Liver (tissue), 9 donors: ENCODE measurements around the gene TLCD1. TPM values are rescaled to one million over a fixed set of nuclear protein-coding genes. Genes with fewer than 3 reads are reported as not detected.
A peak's percentile ranks its signal among the peaks of the same experiment; 100 is the strongest.

Experiments
- DNase-seq: peaks from one replicate; pipeline ENCODE4 v3.0.0-alpha.2; 2017; ENCODE audit warnings: low spot score
- H3K27ac ChIP-seq, 2 donors: one replicate each; pipeline ENCODE4 v1.7.0; 2013; ENCODE audit warnings: inconsistent platforms in 2 of 2, low read length in 2 of 2, control low read depth in 1 of 2, low read depth in 1 of 2, mild to moderate bottlenecking in 1 of 2
- H3K27me3 ChIP-seq, 4 donors: one replicate each; pipeline versions ENCODE4 v1.6.1 to v1.7.0; 2013; ENCODE audit warnings: low read length in 3 of 4, inconsistent platforms in 1 of 4, mild to moderate bottlenecking in 1 of 4, moderate library complexity in 1 of 4; ENCODE audit not compliant: control insufficient read depth in 4 of 4, insufficient read depth in 4 of 4
- H3K36me3 ChIP-seq, 4 donors: one replicate each; pipeline versions ENCODE4 v1.6.1 to v1.7.0; 2013; ENCODE audit warnings: low read length in 3 of 4, mild to moderate bottlenecking in 3 of 4, low read depth in 1 of 4, moderate library complexity in 1 of 4; ENCODE audit not compliant: control insufficient read depth in 4 of 4, insufficient read depth in 3 of 4
- H3K4me1 ChIP-seq, 4 donors: one replicate each; pipeline versions ENCODE4 v1.6.1 to v1.7.0; 2013; ENCODE audit warnings: low read length in 3 of 4, mild to moderate bottlenecking in 3 of 4, moderate library complexity in 1 of 4; ENCODE audit not compliant: control insufficient read depth in 4 of 4, insufficient read depth in 4 of 4
- H3K4me3 ChIP-seq, 3 donors: one replicate each; pipeline versions ENCODE4 v1.6.1 to v1.7.0; 2013; ENCODE audit warnings: low read length in 3 of 3, control low read depth in 1 of 3, low read depth in 1 of 3, mild to moderate bottlenecking in 1 of 3
- H3K9ac ChIP-seq, 2 donors: one replicate each; pipeline ENCODE4 v1.7.0; 2013; ENCODE audit warnings: low read length in 2 of 2, mild to moderate bottlenecking in 2 of 2, moderate library complexity in 2 of 2, control low read depth in 1 of 2, low read depth in 1 of 2
- H3K9me3 ChIP-seq, 4 donors: one replicate each; pipeline versions ENCODE4 v1.6.1 to v1.7.0; 2013; ENCODE audit warnings: low read length in 3 of 4; ENCODE audit not compliant: control insufficient read depth in 4 of 4
- EGR1 ChIP-seq, 2 donors: IDR thresholded peaks; 2 replicates each; pipeline ENCODE4 v1.6.1; 2016 to 2018; ENCODE audit warnings: antibody characterized with exemption in 2 of 2, low read depth in 2 of 2
- FOXA1 ChIP-seq: IDR thresholded peaks from 2 replicates; pipeline ENCODE4 v1.6.1; 2016; ENCODE audit warnings: antibody characterized with exemption
- FOXA2 ChIP-seq: IDR thresholded peaks from 2 replicates; pipeline ENCODE4 v1.6.1; 2016; ENCODE audit warnings: antibody characterized with exemption
- GABPA ChIP-seq, 2 donors: IDR thresholded peaks in 1 of 2; conservative IDR thresholded peaks in 1 of 2; 2 replicates each; pipeline ENCODE4 v1.6.1; 2016; ENCODE audit warnings: antibody characterized with exemption in 2 of 2, mild to moderate bottlenecking in 1 of 2, moderate library complexity in 1 of 2
- HNF4A ChIP-seq, 2 donors: conservative IDR thresholded peaks; 2 replicates each; pipeline ENCODE4 v1.6.1; 2016; ENCODE audit warnings: antibody characterized with exemption in 2 of 2, mild to moderate bottlenecking in 2 of 2
- HNF4G ChIP-seq: IDR thresholded peaks from 2 replicates; pipeline ENCODE4 v1.6.1; 2016; ENCODE audit warnings: antibody characterized with exemption
- JUND ChIP-seq, 2 donors: IDR thresholded peaks; 2 replicates each; pipeline ENCODE4 v1.6.1; 2016; ENCODE audit warnings: antibody characterized with exemption in 2 of 2
- NR2F2 ChIP-seq: IDR thresholded peaks from 2 replicates; pipeline ENCODE4 v1.6.1; 2016; ENCODE audit warnings: antibody characterized with exemption
- RAD21 ChIP-seq, 2 donors: IDR thresholded peaks; 2 replicates each; pipeline ENCODE4 v1.6.1; 2016; ENCODE audit warnings: antibody characterized with exemption in 2 of 2, mild to moderate bottlenecking in 2 of 2
- RXRA ChIP-seq, 2 donors: IDR thresholded peaks; 2 replicates each; pipeline ENCODE4 v1.6.1; 2017 to 2018; ENCODE audit warnings: antibody characterized with exemption in 2 of 2, mild to moderate bottlenecking in 1 of 2
- SP1 ChIP-seq: IDR thresholded peaks from 2 replicates; pipeline ENCODE4 v1.6.1; 2018; ENCODE audit warnings: antibody characterized with exemption, mild to moderate bottlenecking
- TAF1 ChIP-seq: conservative IDR thresholded peaks from 2 replicates; pipeline ENCODE4 v1.6.1; 2016; ENCODE audit warnings: antibody characterized with exemption, mild to moderate bottlenecking
- YY1 ChIP-seq: IDR thresholded peaks from 2 replicates; pipeline ENCODE4 v1.6.1; 2016; ENCODE audit warnings: antibody characterized with exemption, mild to moderate bottlenecking
- WGBS: extraction: QIAGEN DNeasy Blood & Tissue Kit; methylation state at CpG from one replicate; pipeline ENCODE4 v1.1.7; 2013; 5-methylcytosine and 5-hydroxymethylcytosine counted together
- polyA plus RNA-seq, 2 donors: library from polyadenylated mRNA; stranded (reverse) in 1 of 2; unstranded in 1 of 2; fragments of 200-250 nt in 1 of 2; fragments of >200 nt in 1 of 2; fragmentation: Nextera tagmentation in 1 of 2; extraction: Ambion mirVana in 1 of 2; gene quantifications; one replicate each; pipeline versions ENCODE4 v1.2.1 to v1.2.3, GENCODE V29; 2013 to 2015
- total RNA-seq, 2 donors: library from RNA; depleted of rRNA; stranded (reverse); fragments of >200 nt; gene quantifications; one replicate each; pipeline ENCODE4 v1.2.3, GENCODE V29; 2014
- TF ChIP-seq, protein P1 (sequence below): fragments of 150-350 bp; IDR thresholded peaks from 2 replicates; pipeline ENCODE4 v1.5.1; 2017; ENCODE audit warnings: improper control_type of control experiment, low read depth, low read length; ENCODE audit not compliant: missing input control
- TF ChIP-seq, protein P2 (sequence below): IDR thresholded peaks from 2 replicates; pipeline ENCODE4 v1.6.1; 2016; ENCODE audit warnings: antibody characterized with exemption
- TF ChIP-seq, protein P3 (sequence below): IDR thresholded peaks from 2 replicates; pipeline ENCODE4 v1.6.1; 2016; ENCODE audit warnings: antibody characterized with exemption
- TF ChIP-seq, protein P4 (sequence below): IDR thresholded peaks from 2 replicates; pipeline ENCODE4 v1.6.1; 2016; ENCODE audit warnings: antibody characterized with exemption
- TF ChIP-seq, protein P5 (sequence below): IDR thresholded peaks from 2 replicates; pipeline ENCODE4 v1.6.1; 2016; ENCODE audit warnings: antibody characterized with exemption, mild to moderate bottlenecking
- donor health status: healthy.
- donor health status: healthy.
- donor health status: healthy.
- donor health status: healthy.
- donor health status: healthy.

The TLCD1 gene
- total and polyA plus RNA-seq, 4 donors = 4.4 to 8.8 (median 6.5) TPM

DNA sequence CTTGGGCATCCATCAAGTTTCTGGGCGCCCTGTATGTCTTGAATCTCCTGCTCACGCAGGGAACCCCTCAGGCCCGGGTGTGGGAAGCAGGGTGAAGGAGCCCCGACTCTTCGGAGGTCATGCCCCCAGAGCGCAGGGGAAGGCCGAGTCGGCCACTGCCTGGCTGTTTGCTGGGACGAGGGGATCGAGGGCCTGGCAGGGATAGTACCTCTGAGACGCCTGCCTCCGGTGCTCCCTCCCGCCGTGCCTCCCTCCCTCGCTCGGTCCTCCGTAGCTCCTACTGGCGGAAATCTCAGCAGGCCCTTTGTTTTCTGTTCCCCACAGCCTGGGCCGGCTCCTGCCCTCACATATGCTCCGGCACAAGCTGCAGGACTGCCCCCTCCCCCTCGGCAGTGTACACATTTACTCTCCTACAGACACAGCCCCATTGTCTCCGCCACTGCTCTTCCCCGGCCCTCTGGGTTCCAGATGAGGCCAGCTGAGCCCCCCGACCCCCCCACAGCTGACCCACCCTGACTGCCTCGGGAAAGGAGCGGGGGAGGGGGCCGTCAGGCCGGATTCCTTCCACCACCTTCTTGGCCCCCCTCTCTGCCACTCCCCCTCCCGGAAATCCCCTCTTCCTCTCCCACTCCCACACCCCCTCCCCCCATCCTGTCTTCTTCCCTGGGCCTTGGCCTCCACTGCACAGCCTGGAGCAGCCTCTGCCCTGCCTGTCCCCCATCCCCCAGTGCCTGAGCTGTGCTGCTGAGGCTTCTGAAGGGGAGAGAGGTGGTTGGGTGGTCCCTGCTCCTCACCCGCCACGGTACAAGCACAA, 19.1 kb upstream of the TLCD1 start (continued):
- TF ChIP-seq, protein P1, sequence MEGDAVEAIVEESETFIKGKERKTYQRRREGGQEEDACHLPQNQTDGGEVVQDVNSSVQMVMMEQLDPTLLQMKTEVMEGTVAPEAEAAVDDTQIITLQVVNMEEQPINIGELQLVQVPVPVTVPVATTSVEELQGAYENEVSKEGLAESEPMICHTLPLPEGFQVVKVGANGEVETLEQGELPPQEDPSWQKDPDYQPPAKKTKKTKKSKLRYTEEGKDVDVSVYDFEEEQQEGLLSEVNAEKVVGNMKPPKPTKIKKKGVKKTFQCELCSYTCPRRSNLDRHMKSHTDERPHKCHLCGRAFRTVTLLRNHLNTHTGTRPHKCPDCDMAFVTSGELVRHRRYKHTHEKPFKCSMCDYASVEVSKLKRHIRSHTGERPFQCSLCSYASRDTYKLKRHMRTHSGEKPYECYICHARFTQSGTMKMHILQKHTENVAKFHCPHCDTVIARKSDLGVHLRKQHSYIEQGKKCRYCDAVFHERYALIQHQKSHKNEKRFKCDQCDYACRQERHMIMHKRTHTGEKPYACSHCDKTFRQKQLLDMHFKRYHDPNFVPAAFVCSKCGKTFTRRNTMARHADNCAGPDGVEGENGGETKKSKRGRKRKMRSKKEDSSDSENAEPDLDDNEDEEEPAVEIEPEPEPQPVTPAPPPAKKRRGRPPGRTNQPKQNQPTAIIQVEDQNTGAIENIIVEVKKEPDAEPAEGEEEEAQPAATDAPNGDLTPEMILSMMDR = no peak

DNA sequence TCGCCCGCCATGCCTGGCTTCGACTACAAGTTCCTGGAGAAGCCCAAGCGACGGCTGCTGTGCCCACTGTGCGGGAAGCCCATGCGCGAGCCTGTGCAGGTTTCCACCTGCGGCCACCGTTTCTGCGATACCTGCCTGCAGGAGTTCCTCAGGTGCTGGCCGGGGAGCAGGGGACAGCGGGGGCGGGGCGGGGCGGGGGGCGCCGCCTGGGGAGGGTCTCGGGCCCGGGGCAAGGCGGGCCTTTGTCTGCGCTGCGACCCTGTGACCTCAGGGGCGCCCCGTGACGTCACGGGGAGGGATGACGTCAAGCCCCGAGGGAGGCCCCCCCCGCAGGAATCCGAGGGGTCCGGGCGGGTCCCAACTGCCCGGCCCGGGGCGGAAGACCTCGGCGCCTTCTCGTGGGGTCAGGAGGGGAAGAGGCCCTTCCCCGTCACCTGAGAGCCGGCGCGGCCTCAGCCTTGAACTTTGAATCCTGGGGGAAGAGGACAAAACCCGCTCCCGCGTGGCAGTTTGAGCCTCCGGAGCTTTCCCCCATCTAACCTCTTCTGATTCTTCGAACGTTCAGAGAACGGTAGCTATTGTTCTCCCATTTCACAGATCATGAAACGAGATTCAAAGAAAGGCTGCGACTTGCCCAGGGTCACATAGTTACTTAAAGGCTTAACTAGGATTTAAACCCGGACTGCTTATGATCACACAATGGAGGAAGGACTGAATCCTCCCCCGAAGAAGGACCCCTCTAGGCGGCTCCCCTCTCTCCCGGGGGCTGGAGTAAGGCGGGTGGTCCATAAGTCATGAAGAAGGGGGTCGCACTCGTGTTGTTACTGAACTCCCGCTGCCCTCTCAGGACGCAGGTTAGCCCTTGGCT, 18.3 kb upstream of the TLCD1 start:
- WGBS = 1% methylated on average over 61 of the region's 61 CpGs
- no peaks in the 10 kb centered on the region for H3K27me3 ChIP-seq
- H3K9ac ChIP-seq = peak overlapping the region; percentile 63 to 79
- peaks cover 16 to 45% (median 33%) of the 10 kb centered on the region in 4 donors for H3K4me1 ChIP-seq
- TF ChIP-seq, protein P2, sequence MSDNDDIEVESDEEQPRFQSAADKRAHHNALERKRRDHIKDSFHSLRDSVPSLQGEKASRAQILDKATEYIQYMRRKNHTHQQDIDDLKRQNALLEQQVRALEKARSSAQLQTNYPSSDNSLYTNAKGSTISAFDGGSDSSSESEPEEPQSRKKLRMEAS = no peak
- TF ChIP-seq JUND (IDR thresholded peaks at IDR 0.05) = no peak
- TF ChIP-seq EGR1 (IDR thresholded peaks at IDR 0.05; ENCODE audit: low read depth in 2 of 2) = no peak
- TF ChIP-seq GABPA (IDR thresholded peaks at IDR 0.05 in 1 of 2, conservative IDR thresholded peaks at IDR 0.05 in 1 of 2) = no peak
- no peak for TF ChIP-seq TAF1
- TF ChIP-seq HNF4A (conservative IDR thresholded peaks at IDR 0.05) = peak; percentile 95 to 97
- TF ChIP-seq RXRA (IDR thresholded peaks at IDR 0.05) = peak; percentile 59 to 64
- peak; percentile 49 for TF ChIP-seq SP1
- no peak for TF ChIP-seq RAD21 (IDR thresholded peaks at IDR 0.05)
- no peak for TF ChIP-seq FOXA1
- peak; percentile 30 for TF ChIP-seq NR2F2
- TF ChIP-seq, protein P3, sequence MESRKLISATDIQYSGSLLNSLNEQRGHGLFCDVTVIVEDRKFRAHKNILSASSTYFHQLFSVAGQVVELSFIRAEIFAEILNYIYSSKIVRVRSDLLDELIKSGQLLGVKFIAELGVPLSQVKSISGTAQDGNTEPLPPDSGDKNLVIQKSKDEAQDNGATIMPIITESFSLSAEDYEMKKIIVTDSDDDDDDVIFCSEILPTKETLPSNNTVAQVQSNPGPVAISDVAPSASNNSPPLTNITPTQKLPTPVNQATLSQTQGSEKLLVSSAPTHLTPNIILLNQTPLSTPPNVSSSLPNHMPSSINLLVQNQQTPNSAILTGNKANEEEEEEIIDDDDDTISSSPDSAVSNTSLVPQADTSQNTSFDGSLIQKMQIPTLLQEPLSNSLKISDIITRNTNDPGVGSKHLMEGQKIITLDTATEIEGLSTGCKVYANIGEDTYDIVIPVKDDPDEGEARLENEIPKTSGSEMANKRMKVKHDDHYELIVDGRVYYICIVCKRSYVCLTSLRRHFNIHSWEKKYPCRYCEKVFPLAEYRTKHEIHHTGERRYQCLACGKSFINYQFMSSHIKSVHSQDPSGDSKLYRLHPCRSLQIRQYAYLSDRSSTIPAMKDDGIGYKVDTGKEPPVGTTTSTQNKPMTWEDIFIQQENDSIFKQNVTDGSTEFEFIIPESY = no peak
- no peak for TF ChIP-seq FOXA2
- TF ChIP-seq HNF4G = peak; percentile 65
- TF ChIP-seq, protein P4, sequence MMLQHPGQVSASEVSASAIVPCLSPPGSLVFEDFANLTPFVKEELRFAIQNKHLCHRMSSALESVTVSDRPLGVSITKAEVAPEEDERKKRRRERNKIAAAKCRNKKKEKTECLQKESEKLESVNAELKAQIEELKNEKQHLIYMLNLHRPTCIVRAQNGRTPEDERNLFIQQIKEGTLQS = no peak
- TF ChIP-seq, protein P5, sequence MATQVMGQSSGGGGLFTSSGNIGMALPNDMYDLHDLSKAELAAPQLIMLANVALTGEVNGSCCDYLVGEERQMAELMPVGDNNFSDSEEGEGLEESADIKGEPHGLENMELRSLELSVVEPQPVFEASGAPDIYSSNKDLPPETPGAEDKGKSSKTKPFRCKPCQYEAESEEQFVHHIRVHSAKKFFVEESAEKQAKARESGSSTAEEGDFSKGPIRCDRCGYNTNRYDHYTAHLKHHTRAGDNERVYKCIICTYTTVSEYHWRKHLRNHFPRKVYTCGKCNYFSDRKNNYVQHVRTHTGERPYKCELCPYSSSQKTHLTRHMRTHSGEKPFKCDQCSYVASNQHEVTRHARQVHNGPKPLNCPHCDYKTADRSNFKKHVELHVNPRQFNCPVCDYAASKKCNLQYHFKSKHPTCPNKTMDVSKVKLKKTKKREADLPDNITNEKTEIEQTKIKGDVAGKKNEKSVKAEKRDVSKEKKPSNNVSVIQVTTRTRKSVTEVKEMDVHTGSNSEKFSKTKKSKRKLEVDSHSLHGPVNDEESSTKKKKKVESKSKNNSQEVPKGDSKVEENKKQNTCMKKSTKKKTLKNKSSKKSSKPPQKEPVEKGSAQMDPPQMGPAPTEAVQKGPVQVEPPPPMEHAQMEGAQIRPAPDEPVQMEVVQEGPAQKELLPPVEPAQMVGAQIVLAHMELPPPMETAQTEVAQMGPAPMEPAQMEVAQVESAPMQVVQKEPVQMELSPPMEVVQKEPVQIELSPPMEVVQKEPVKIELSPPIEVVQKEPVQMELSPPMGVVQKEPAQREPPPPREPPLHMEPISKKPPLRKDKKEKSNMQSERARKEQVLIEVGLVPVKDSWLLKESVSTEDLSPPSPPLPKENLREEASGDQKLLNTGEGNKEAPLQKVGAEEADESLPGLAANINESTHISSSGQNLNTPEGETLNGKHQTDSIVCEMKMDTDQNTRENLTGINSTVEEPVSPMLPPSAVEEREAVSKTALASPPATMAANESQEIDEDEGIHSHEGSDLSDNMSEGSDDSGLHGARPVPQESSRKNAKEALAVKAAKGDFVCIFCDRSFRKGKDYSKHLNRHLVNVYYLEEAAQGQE = no peak
- TF ChIP-seq, protein P1 = no peak
- peak; percentile 27 for TF ChIP-seq YY1
- no peaks in the 10 kb centered on the region for H3K9me3 ChIP-seq
- DNase-seq = peak; percentile 67
- H3K4me3 ChIP-seq = peak overlapping the region; percentile 72 to 93 (median 92)
- H3K36me3 ChIP-seq = peaks cover 4 to 24% (median 18%) of the 10 kb centered on the region in 4 donors
- H3K27ac ChIP-seq = peak overlapping the region; percentile 74 to 92
